H9 (cell line): ENCODE data around the gene PCDH18. TPM values are rescaled to one million over a fixed set of nuclear protein-coding genes. Genes with fewer than 3 reads are reported as not detected.

Source experiments
- DNase-seq: peaks from one replicate; pipeline ENCODE4 v3.0.0-alpha.2; 2017
- H2AFZ ChIP-seq: one replicate; pipeline ENCODE4 v1.6.1; 2013; ENCODE audit warnings: mild to moderate bottlenecking, low read length, control low read depth, moderate library complexity
- H2AK5ac ChIP-seq: 2 replicates; pipeline ENCODE4 v1.6.1; 2013; ENCODE audit warnings: low read length, control low read depth, mixed read lengths; ENCODE audit not compliant: insufficient read length
- H2BK120ac ChIP-seq: one replicate; pipeline ENCODE4 v1.6.1; 2013; ENCODE audit warnings: low read depth, mild to moderate bottlenecking, low read length, control low read depth, inconsistent platforms; ENCODE audit not compliant: poor library complexity, severe bottlenecking
- H2BK12ac ChIP-seq: 2 replicates; pipeline ENCODE4 v1.6.1; 2013; ENCODE audit warnings: low read length, control low read depth, mixed read lengths, low read depth; ENCODE audit not compliant: insufficient read length
- H2BK15ac ChIP-seq: 2 replicates; pipeline ENCODE4 v1.6.1; 2013; ENCODE audit warnings: low read depth, low read length, control low read depth
- H2BK20ac ChIP-seq: one replicate; pipeline ENCODE4 v1.6.1; 2013; ENCODE audit warnings: low read depth, mild to moderate bottlenecking, low read length, control low read depth, inconsistent platforms; ENCODE audit not compliant: poor library complexity, severe bottlenecking
- H2BK5ac ChIP-seq: 2 replicates; pipeline ENCODE4 v1.6.1; 2013; ENCODE audit warnings: low read length, control low read depth, mixed read lengths; ENCODE audit not compliant: insufficient read length
- H3K14ac ChIP-seq: 2 replicates; pipeline ENCODE4 v1.6.1; 2013; ENCODE audit warnings: low read length, control low read depth; ENCODE audit not compliant: insufficient read depth
- H3K18ac ChIP-seq: 2 replicates; pipeline ENCODE4 v1.6.1; 2013; ENCODE audit warnings: low read depth, mild to moderate bottlenecking, mixed read lengths, low read length, control low read depth; ENCODE audit not compliant: insufficient read length
- H3K23ac ChIP-seq: 2 replicates; pipeline ENCODE4 v1.6.1; 2013; ENCODE audit warnings: low read length, control low read depth, mixed read lengths, low read depth; ENCODE audit not compliant: insufficient read length
- H3K23me2 ChIP-seq: 2 replicates; pipeline ENCODE4 v1.6.1; 2013; ENCODE audit warnings: low read depth, mild to moderate bottlenecking, mixed read lengths, low read length, control low read depth; ENCODE audit not compliant: insufficient read length, poor library complexity, severe bottlenecking
- H3K27ac ChIP-seq: 2 replicates; pipeline ENCODE4 v1.5.1; 2013; ENCODE audit warnings: low read length, control low read depth, mixed read lengths, low read depth; ENCODE audit not compliant: insufficient read length
- H3K27me3 ChIP-seq: 2 replicates; pipeline ENCODE4 v1.6.1; 2013; ENCODE audit warnings: low read length, control low read depth, inconsistent platforms; ENCODE audit not compliant: insufficient read depth
- H3K4ac ChIP-seq: 2 replicates; pipeline ENCODE4 v1.6.1; 2013; ENCODE audit warnings: low read depth, mild to moderate bottlenecking, control low read depth, inconsistent platforms, low read length, moderate library complexity
- H3K4me1 ChIP-seq: 2 replicates; pipeline ENCODE4 v1.6.1; 2013; ENCODE audit warnings: low read length, control low read depth, inconsistent platforms; ENCODE audit not compliant: insufficient read depth
- H3K4me2 ChIP-seq: 2 replicates; pipeline ENCODE4 v1.6.1; 2013; ENCODE audit warnings: low read length, control low read depth, mixed read lengths; ENCODE audit not compliant: insufficient read length, insufficient read depth
- H3K56ac ChIP-seq: 2 replicates; pipeline ENCODE4 v1.6.1; 2013; ENCODE audit warnings: low read depth, mild to moderate bottlenecking, mixed read lengths, low read length, control low read depth; ENCODE audit not compliant: insufficient read length
- H3K79me1 ChIP-seq: 2 replicates; pipeline ENCODE4 v1.6.1; 2013; ENCODE audit warnings: low read depth, mild to moderate bottlenecking, moderate library complexity, low read length, control low read depth, inconsistent platforms; ENCODE audit not compliant: insufficient read depth, poor library complexity, severe bottlenecking
- H3K79me2 ChIP-seq: 2 replicates; pipeline ENCODE4 v1.6.1; 2013; ENCODE audit warnings: low read length, control low read depth, inconsistent platforms; ENCODE audit not compliant: insufficient read depth
- H3K9ac ChIP-seq: 2 replicates; pipeline ENCODE4 v1.6.1; 2013; ENCODE audit warnings: low read length, control low read depth, mixed read lengths; ENCODE audit not compliant: insufficient read length; ENCODE audit errors: extremely low read depth
- H3K9me3 ChIP-seq: one replicate; pipeline ENCODE4 v1.6.1; 2013; ENCODE audit warnings: low read depth, low read length, inconsistent platforms; ENCODE audit not compliant: control insufficient read depth
- H3T11ph ChIP-seq: one replicate; pipeline ENCODE4 v1.6.1; 2013; ENCODE audit warnings: mild to moderate bottlenecking, low read length, control low read depth, inconsistent platforms
- H4K20me1 ChIP-seq: one replicate; pipeline ENCODE4 v1.6.1; 2013; ENCODE audit not compliant: control insufficient read depth, insufficient read length, insufficient read depth
- H4K5ac ChIP-seq: 2 replicates; pipeline ENCODE4 v1.6.1; 2013; ENCODE audit warnings: low read depth, mild to moderate bottlenecking, mixed read lengths, low read length, control low read depth; ENCODE audit not compliant: insufficient read length
- H4K8ac ChIP-seq: replicated peaks from 2 replicates; pipeline ENCODE4 v1.6.1; 2013; ENCODE audit warnings: low read length, control low read depth, mixed read lengths, low read depth; ENCODE audit not compliant: insufficient read length
- H4K91ac ChIP-seq: 2 replicates; pipeline ENCODE4 v1.6.1; 2013; ENCODE audit warnings: low read depth, mild to moderate bottlenecking, moderate library complexity, mixed read lengths, low read length, control low read depth; ENCODE audit not compliant: insufficient read length
- H3K27ac Mint-ChIP-seq, 3 experiments: 2 replicates in 2 of 3; 3 replicates in 1 of 3; pipeline ENCODE4 v1.8.0; 2020 to 2021; ENCODE audit warnings: mixed read lengths in 3 of 3, mild to moderate bottlenecking in 1 of 3, moderate library complexity in 1 of 3
- H3K27me3 Mint-ChIP-seq: 2 replicates; pipeline ENCODE4 v1.8.0; 2021; ENCODE audit warnings: low read depth, mild to moderate bottlenecking, moderate library complexity, mixed read lengths
- H3K36me3 Mint-ChIP-seq, 3 experiments: 2 replicates in 2 of 3; 3 replicates in 1 of 3; pipeline ENCODE4 v1.8.0; 2020 to 2021; ENCODE audit warnings: low read depth in 3 of 3, mixed read lengths in 3 of 3; ENCODE audit not compliant: insufficient read depth in 1 of 3
- H3K4me1 Mint-ChIP-seq, 2 experiments: 2 replicates each; pipeline ENCODE4 v1.8.0; 2020; ENCODE audit warnings: mixed read lengths in 2 of 2
- H3K4me3 Mint-ChIP-seq, 2 experiments: 2 replicates in 1 of 2; 3 replicates in 1 of 2; pipeline ENCODE4 v1.8.0; 2020 to 2021; ENCODE audit warnings: mild to moderate bottlenecking in 2 of 2, mixed read lengths in 2 of 2, moderate library complexity in 1 of 2
- H3K9me3 Mint-ChIP-seq, 2 experiments: 2 replicates in 1 of 2; 3 replicates in 1 of 2; pipeline ENCODE4 v1.8.0; 2020; ENCODE audit warnings: mild to moderate bottlenecking in 2 of 2, mixed read lengths in 2 of 2, moderate library complexity in 1 of 2
- CTCF ChIP-seq: fragments of 200-600 bp; sonication (generic); conservative IDR thresholded peaks from 3 replicates; pipeline ENCODE4 v1.8.0; 2021; ENCODE audit warnings: antibody characterized with exemption, mild to moderate bottlenecking
- WGBS: extraction: QIAGEN DNeasy Blood & Tissue Kit; methylation state at CpG from one replicate; pipeline ENCODE4 v1.1.7; 2013; ENCODE audit warnings: missing lambda C conversion rate, low lambda C conversion rate, mixed read lengths; ENCODE audit not compliant: insufficient read length; ENCODE audit errors: extremely low coverage; 5-methylcytosine and 5-hydroxymethylcytosine counted together
- total RNA-seq: library from RNA; stranded (reverse); gene quantifications from 2 replicates; pipeline ENCODE4 v1.2.1, GENCODE V29; 2021

PCDH18 gene
- total RNA-seq, 1 experiment from 2014 or later, result 60.7 TPM

GRCh38 chr4:137528673-137529072 is 3.6 kb downstream of the PCDH18 start:
- H3K27ac Mint-ChIP-seq, result 0 out of 7 replicates have a peak overlapping the region, but pooled peaks of 1 of the 3 experiments have one; percentile 19
- Histone ChIP-seq H3K4me1 (peaks cover 7% of the 10 kb centered on the region; the same call in 1 of the 2 replicates), H2AK5ac (no peak overlapping the region), H4K5ac (no peak overlapping the region), H3K14ac (no peak overlapping the region), H3K18ac (no peak overlapping the region), H3K79me2 (peaks cover 25% of the 10 kb centered on the region; the same call in 1 of the 2 replicates), H2BK15ac (no peak overlapping the region), H2BK5ac (no peak overlapping the region), H3T11ph (no peak overlapping the region), H4K91ac (no peak overlapping the region), H3K27me3 (no peaks in the 10 kb centered on the region), H3K56ac (no peak overlapping the region), H3K4ac (no peak overlapping the region), H3K23ac (no peak overlapping the region), H3K23me2 (peaks cover 11% of the 10 kb centered on the region), H3K9ac (no peak overlapping the region), H2BK20ac (no peak overlapping the region), H3K4me2 (peak overlapping the region; percentile 19), H3K9me3 (no peaks in the 10 kb centered on the region), H2AFZ (no peak overlapping the region), H2BK120ac (no peak overlapping the region), H3K79me1 (peaks cover 3% of the 10 kb centered on the region), H2BK12ac (no peak overlapping the region), H3K27ac (no peak overlapping the region), H4K8ac (no peak overlapping the region), H4K20me1 (no peaks in the 10 kb centered on the region)
- peak overlapping the region in 1 of 2 experiments; percentile 70; a peak in 3 of 5 replicates for H3K4me3 Mint-ChIP-seq
- H3K4me1 Mint-ChIP-seq, result peaks cover 41 to 46% of the 10 kb centered on the region in 2 experiments
- peaks cover 24 to 47% (median 30%) of the 10 kb centered on the region in 3 experiments for H3K36me3 Mint-ChIP-seq
- no peak for DNase-seq
- TF ChIP-seq CTCF, result no peak
- no peaks in the 10 kb centered on the region for H3K9me3 Mint-ChIP-seq
- WGBS, result no CpG with 5 or more reads among the region's 4 CpGs
- no peaks in the 10 kb centered on the region for H3K27me3 Mint-ChIP-seq
